Islet precursor cell (in vitro differentiated cells): ENCODE data around the gene BYSL.

Experiments
- DNase-seq: peaks from one replicate; pipeline ENCODE4 v3.0.0-alpha.2; 2018

Gene BYSL

GRCh38 chr6:41920921-41921711 is at the start of gene BYSL, which contains the start of gene MED20:
TSS of gene BYSL (plus strand) at chr6:41921499. CDS start at chr6:41921563, 64 bp downstream.
TSS of gene MED20 (minus strand) at chr6:41921139. CDS start at chr6:41921018, 121 bp downstream.
- DNase-seq = peak; percentile 97

GRCh38 chr6:41871691-41872090 is 49.6 kb upstream of the BYSL start:
- no peak for DNase-seq

- DNase-seq = no peak
These were observed 49.2 kb upstream of the BYSL start for GRCh38 chr6:41872147-41872546.

GRCh38 chr6:41874741-41875140 is 46.6 kb upstream of the BYSL start:
- DNase-seq = no peak

GRCh38 chr6:41877051-41877680 is 44.1 kb upstream of the BYSL start:
- DNase-seq = no peak

- no peak for DNase-seq
These were observed 43.1 kb upstream of the BYSL start for GRCh38 chr6:41878246-41878645.

- no peak for DNase-seq
These were observed 42.3 kb upstream of the BYSL start for GRCh38 chr6:41878961-41879405.

GRCh38 chr6:41881506-41881905 is 39.8 kb upstream of the BYSL start:
- DNase-seq = no peak

- DNase-seq = no peak
These were observed 36.3 kb upstream of the BYSL start for GRCh38 chr6:41884957-41885356.

GRCh38 chr6:41885930-41886329 is 35.4 kb upstream of the BYSL start:
- DNase-seq = no peak

GRCh38 chr6:41887331-41887751 is 34.0 kb upstream of the BYSL start:
- DNase-seq = no peak

GRCh38 chr6:41892921-41893564 is 28.3 kb upstream of the BYSL start:
- DNase-seq = no peak

- no peak for DNase-seq
These were observed 26.7 kb upstream of the BYSL start for GRCh38 chr6:41894366-41895299.

GRCh38 chr6:41895300-41896233 is 25.7 kb upstream of the BYSL start, which contains the start of gene USP49:
TSS of gene USP49 (minus strand) at chr6:41895375. CDS start at chr6:41806983, 88,392 bp downstream.
- DNase-seq = peak; percentile 95

- no peak for DNase-seq
These were observed 25.0 kb upstream of the BYSL start for GRCh38 chr6:41896281-41896680.

GRCh38 chr6:41900861-41901260 is 20.4 kb upstream of the BYSL start:
- no peak for DNase-seq

GRCh38 chr6:41901882-41902519 is 19.3 kb upstream of the BYSL start:
- peak; percentile 51 for DNase-seq

GRCh38 chr6:41909727-41910126 is 11.6 kb upstream of the BYSL start:
- DNase-seq = no peak

GRCh38 chr6:41914343-41914742 is 7.0 kb upstream of the BYSL start:
- no peak for DNase-seq

- DNase-seq = no peak
These were observed 6.3 kb upstream of the BYSL start for GRCh38 chr6:41914869-41915530.
